Gastrocnemius medialis (tissue), 4 donors: ENCODE measurements around the gene SELENBP1. TPM values are rescaled to one million over a fixed set of nuclear protein-coding genes. Genes with fewer than 3 reads are reported as not detected.

ENCODE experiments used
- ATAC-seq, 2 donors: fragments of 150-250 bp; one replicate each; pipeline ENCODE4 v1.9.1; 2016
- DNase-seq, 2 donors: peaks; one replicate each; pipeline ENCODE4 v3.0.0-alpha.2; 2019
- H3K27ac ChIP-seq, 4 donors: fragments of 200-600 bp; sonication (generic); 1 replicate in 1 of 4; 2 replicates in 3 of 4; pipeline ENCODE4 v1.5.1; 2016 to 2018; ENCODE audit warnings: mild to moderate bottlenecking in 2 of 4, moderate library complexity in 1 of 4
- H3K27me3 ChIP-seq, 3 donors: fragments of 200-600 bp; sonication (generic) in 2 of 3; 1 replicate in 1 of 3; 2 replicates in 2 of 3; pipeline versions ENCODE4 v1.5.1 to v1.6.0; 2016 to 2019; ENCODE audit warnings: mild to moderate bottlenecking in 1 of 3, moderate library complexity in 1 of 3
- H3K36me3 ChIP-seq, 2 donors: fragments of 200-600 bp; sonication (generic) in 1 of 2; one replicate each; pipeline ENCODE4 v1.5.1; 2017 to 2018
- H3K4me1 ChIP-seq, 2 donors: fragments of 200-600 bp; sonication (generic) in 1 of 2; one replicate each; pipeline ENCODE4 v1.5.1; 2016 to 2017; ENCODE audit warnings: mild to moderate bottlenecking in 2 of 2
- H3K4me3 ChIP-seq, 4 donors: fragments of 200-600 bp; sonication (generic) in 3 of 4; 1 replicate in 1 of 4; 2 replicates in 3 of 4; pipeline ENCODE4 v1.5.1; 2016 to 2019; ENCODE audit warnings: mild to moderate bottlenecking in 2 of 4
- H3K9me3 ChIP-seq, 3 donors: fragments of 200-600 bp; sonication (generic) in 2 of 3; 1 replicate in 1 of 3; 2 replicates in 2 of 3; pipeline ENCODE4 v1.5.1; 2016 to 2019
- CTCF ChIP-seq, 5 experiments: fragments of 450-650 bp in 3 of 5; fragments of 200-600 bp in 2 of 5; sonication (generic) in 2 of 5; IDR thresholded peaks in 4 of 5; conservative IDR thresholded peaks in 1 of 5; 1 replicate in 4 of 5; 2 replicates in 1 of 5; pipeline ENCODE4 v1.5.1; 2016 to 2019; ENCODE audit warnings: antibody characterized with exemption in 5 of 5, mild to moderate bottlenecking in 3 of 5, moderate library complexity in 3 of 5
- POLR2A ChIP-seq, 2 donors: fragments of 450-650 bp; IDR thresholded peaks; one replicate each; pipeline ENCODE4 v1.6.1; 2017; ENCODE audit warnings: antibody characterized with exemption in 2 of 2, mild to moderate bottlenecking in 2 of 2, moderate library complexity in 2 of 2
- in situ Hi-C, 4 donors: fragments of 200-750 bp; cut with MboI; loops; one replicate each; pipeline versions ENCODE4 v1.15.0 to v1.8.0; 2017; ENCODE audit warnings: low sequenced_read_pairs in 4 of 4
- intact Hi-C: fragments of 100-400 bp; cut with DNase I; formaldehyde crosslinking; loops from one replicate; pipeline ENCODE4 v1.15.1; 2023; ENCODE audit warnings: low total_unique reads
- total RNA-seq, 4 donors: library from RNA; depleted of rRNA; stranded (reverse); fragments of >200 nt; gene quantifications; one replicate each; pipeline versions ENCODE4 v1.1.0 to v1.2.3, GENCODE V29; 2016

Gene SELENBP1
- total RNA-seq, 4 donors from 2014 or later = 30.9 to 70.2 (median 42.3) TPM

DNA sequence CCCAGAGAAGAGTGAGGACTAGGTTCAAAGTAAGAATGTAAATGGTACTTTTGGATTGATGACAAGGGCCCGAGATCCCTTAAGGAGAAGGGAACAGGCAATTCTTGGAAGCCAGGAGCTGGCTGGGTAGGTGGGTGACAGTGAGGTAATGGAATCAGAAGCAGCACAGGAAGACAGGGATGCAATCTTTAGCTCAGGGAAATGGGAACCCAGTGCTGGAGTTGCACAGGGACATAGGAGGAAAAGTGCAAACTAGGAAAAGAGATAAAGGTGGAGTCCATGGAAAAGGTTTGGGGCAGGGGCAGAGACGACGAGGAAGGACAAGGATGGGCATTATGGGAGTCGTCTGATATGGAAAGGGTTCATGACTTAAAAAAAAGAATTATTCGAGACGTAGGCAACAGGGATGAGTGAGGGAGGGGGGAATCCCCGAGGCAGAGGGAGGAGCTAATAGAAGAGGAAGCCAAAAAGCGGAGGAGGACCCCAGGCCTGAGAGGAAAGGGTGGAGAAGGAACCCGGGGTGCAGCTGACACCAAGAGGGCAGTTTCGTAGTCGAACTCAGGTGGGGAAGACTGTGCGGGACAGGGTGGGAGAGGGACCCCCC lies 45.8 kb downstream of the SELENBP1 start:
- H3K36me3 ChIP-seq = peaks cover 0 to 40% of the 10 kb centered on the region in 2 donors
- H3K27ac ChIP-seq = peak overlapping the region; percentile 92 to 96 (median 94)
- ATAC-seq (peak; percentile 23 to 49), DNase-seq (peak in 1 of 2 donors; percentile 49)
- TF ChIP-seq CTCF (IDR thresholded peaks at IDR 0.05 in 4 of 5, conservative IDR thresholded peaks at IDR 0.05 in 1 of 5) = no peak
- TF ChIP-seq POLR2A (IDR thresholded peaks at IDR 0.05) = no peak
- H3K9me3 ChIP-seq = no peaks in the 10 kb centered on the region
- H3K4me3 ChIP-seq = peak overlapping the region; percentile 71 to 97 (median 78)
- no peaks in the 10 kb centered on the region for H3K27me3 ChIP-seq
- peaks cover 32 to 46% of the 10 kb centered on the region in 2 donors for H3K4me1 ChIP-seq
- in situ Hi-C loops = no loop called here
- intact Hi-C loops = loop anchor here (1.0 to 5.0 kb wide), 5 partner anchors 15 to 129 kb away; partner anchors contain the start of genes PIP5K1A, PSMB4 and PSMD4

GRCh38 chr1:151325646-151326429 lies 46.7 kb downstream of the SELENBP1 start:
- Histone ChIP-seq H3K4me3 (peak overlapping the region; percentile 71 to 97 (median 78)), H3K27ac (peak overlapping the region; percentile 92 to 96 (median 94)), H3K4me1 (peaks cover 32 to 46% of the 10 kb centered on the region in 2 donors), H3K36me3 (peaks cover 0 to 46% of the 10 kb centered on the region in 2 donors), H3K9me3 (no peaks in the 10 kb centered on the region), H3K27me3 (no peaks in the 10 kb centered on the region)
- intact Hi-C loops (loop anchor here (5.0 kb wide), 1 partner anchor 129 kb away; the partner anchor contains the start of gene PIP5K1A), in situ Hi-C loops (no loop called here)
- DNase-seq = no peak
- TF ChIP-seq POLR2A (IDR thresholded peaks at IDR 0.05) (no peak), CTCF (IDR thresholded peaks at IDR 0.05 in 4 of 5, conservative IDR thresholded peaks at IDR 0.05 in 1 of 5) (no peak)
- no peak for ATAC-seq

DNA sequence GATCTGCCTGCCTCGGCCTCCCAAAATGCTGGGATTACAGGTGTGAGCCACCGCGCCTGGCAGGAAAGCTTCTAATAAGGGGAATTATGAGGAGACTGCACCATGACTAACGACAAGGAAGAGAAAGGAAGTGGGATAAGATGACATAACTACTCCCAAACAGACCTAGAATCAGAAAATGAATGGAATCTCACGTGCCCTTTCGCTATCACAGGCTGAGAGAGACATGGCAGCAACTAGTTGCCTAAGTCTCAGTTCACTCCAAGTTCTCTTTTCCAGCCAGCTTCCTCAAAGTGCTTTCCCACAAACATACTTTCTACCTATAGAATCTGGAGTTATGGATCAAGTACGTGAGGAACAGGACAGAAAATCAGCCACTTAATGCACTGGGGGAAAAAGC lies 47.3 kb downstream of the SELENBP1 start:
- TF ChIP-seq CTCF (IDR thresholded peaks at IDR 0.05 in 4 of 5, conservative IDR thresholded peaks at IDR 0.05 in 1 of 5) = no peak
- TF ChIP-seq POLR2A (IDR thresholded peaks at IDR 0.05) = no peak
- H3K4me1 ChIP-seq = peaks cover 32 to 49% of the 10 kb centered on the region in 2 donors
- H3K36me3 ChIP-seq = peaks cover 0 to 52% of the 10 kb centered on the region in 2 donors
- DNase-seq (no peak), ATAC-seq (no peak)
- intact Hi-C loops (loop anchor here (5.0 kb wide), 1 partner anchor 128 kb away; the partner anchor contains the start of gene PIP5K1A), in situ Hi-C loops (no loop called here)
- no peak overlapping the region for H3K4me3 ChIP-seq
- H3K9me3 ChIP-seq = no peaks in the 10 kb centered on the region
- peak overlapping the region; percentile 92 to 96 (median 94) for H3K27ac ChIP-seq
- H3K27me3 ChIP-seq = no peaks in the 10 kb centered on the region

DNA sequence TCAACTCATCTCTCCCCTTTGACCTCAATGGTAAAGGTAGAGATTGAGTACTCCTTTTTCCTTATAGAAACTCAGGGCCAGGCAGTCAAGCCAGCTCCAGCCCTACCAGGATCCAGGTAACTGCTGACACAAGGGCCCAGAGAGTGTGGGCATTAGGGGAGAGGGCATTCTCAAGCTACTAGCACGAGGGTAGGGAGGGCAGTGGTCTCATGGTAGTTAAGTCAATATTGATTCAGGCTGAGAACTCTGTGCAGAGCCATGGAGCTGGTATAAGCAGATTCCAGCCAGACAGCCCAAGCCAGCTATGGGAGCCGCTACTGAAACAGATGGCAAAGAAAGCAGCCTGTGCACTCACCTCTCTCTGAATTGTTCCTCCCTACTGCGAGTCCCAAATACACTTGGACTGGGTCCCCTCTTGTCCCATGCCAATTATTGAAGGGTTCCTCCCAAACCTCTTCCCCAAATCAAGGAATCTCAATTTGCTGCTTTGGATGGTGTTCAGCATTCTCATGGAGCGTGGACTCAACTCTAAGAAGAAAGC lies 48.0 kb downstream of the SELENBP1 start:
- intact Hi-C loops = no loop called here
- no peak for ATAC-seq

More for the DNA sequence above, 48.0 kb downstream of the SELENBP1 start:
- H3K27me3 ChIP-seq = no peaks in the 10 kb centered on the region
- peak overlapping the region; percentile 9 to 96 (median 94) for H3K27ac ChIP-seq
- H3K4me1 ChIP-seq = peaks cover 36 to 53% of the 10 kb centered on the region in 2 donors
- peaks cover 0 to 57% of the 10 kb centered on the region in 2 donors for H3K36me3 ChIP-seq
- DNase-seq = no peak
- in situ Hi-C loops = no loop called here
- no peak overlapping the region for H3K4me3 ChIP-seq
- H3K9me3 ChIP-seq = no peaks in the 10 kb centered on the region
- TF ChIP-seq POLR2A (IDR thresholded peaks at IDR 0.05) = no peak
- no peak for TF ChIP-seq CTCF (IDR thresholded peaks at IDR 0.05 in 4 of 5, conservative IDR thresholded peaks at IDR 0.05 in 1 of 5)
